Mesenchymal stem cell (in vitro differentiated cells and primary cell): ENCODE measurements around the gene GJB5.

Experiments
- DNase-seq: peaks from one replicate; pipeline ENCODE4 v3.0.0-alpha.2; 2013
- H2AFZ ChIP-seq: one replicate; pipeline ENCODE4 v1.6.1; 2013; ENCODE audit warnings: low read depth, mild to moderate bottlenecking, control low read depth, inconsistent platforms, low read length, moderate library complexity
- H2AK5ac ChIP-seq: 2 replicates; pipeline ENCODE4 v1.6.1; 2013; ENCODE audit warnings: low read length, moderate library complexity, mild to moderate bottlenecking, inconsistent platforms; ENCODE audit not compliant: severe bottlenecking
- H2BK120ac ChIP-seq: one replicate; pipeline ENCODE4 v1.6.1; 2013; ENCODE audit warnings: low read depth, mild to moderate bottlenecking, inconsistent platforms, low read length, moderate library complexity
- H2BK12ac ChIP-seq, 2 experiments: one replicate each; pipeline ENCODE4 v1.6.1; 2013; ENCODE audit warnings: inconsistent platforms in 2 of 2, low read length in 2 of 2, mild to moderate bottlenecking in 2 of 2, moderate library complexity in 2 of 2, control low read depth in 1 of 2
- H2BK15ac ChIP-seq: one replicate; pipeline ENCODE4 v1.6.1; 2013; ENCODE audit warnings: mild to moderate bottlenecking, low read depth, inconsistent platforms; ENCODE audit not compliant: poor library complexity, severe bottlenecking
- H2BK5ac ChIP-seq: 2 replicates; pipeline ENCODE4 v1.6.1; 2013; ENCODE audit warnings: low read depth, mild to moderate bottlenecking, low read length, control low read depth, inconsistent platforms; ENCODE audit not compliant: poor library complexity, severe bottlenecking
- H3K14ac ChIP-seq, 2 experiments: one replicate each; pipeline ENCODE4 v1.6.1; 2013; ENCODE audit warnings: inconsistent platforms in 2 of 2, low read length in 2 of 2, control low read depth in 1 of 2, mild to moderate bottlenecking in 1 of 2, moderate library complexity in 1 of 2
- H3K18ac ChIP-seq, 2 experiments: one replicate each; pipeline ENCODE4 v1.6.1; 2013; ENCODE audit warnings: inconsistent platforms in 2 of 2, low read length in 2 of 2, control low read depth in 1 of 2, low read depth in 1 of 2, mild to moderate bottlenecking in 1 of 2
- H3K23ac ChIP-seq, 2 experiments: one replicate each; pipeline ENCODE4 v1.6.1; 2013; ENCODE audit warnings: inconsistent platforms in 2 of 2, low read length in 2 of 2, mild to moderate bottlenecking in 2 of 2, moderate library complexity in 2 of 2, control low read depth in 1 of 2
- H3K27ac ChIP-seq: 2 replicates; pipeline ENCODE4 v1.5.1; 2013; ENCODE audit warnings: mild to moderate bottlenecking, moderate library complexity, low read length, control low read depth, inconsistent platforms; ENCODE audit not compliant: poor library complexity, severe bottlenecking
- H3K27me3 ChIP-seq, 2 experiments: 2 replicates each; pipeline versions ENCODE4 v1.6.1 to v1.7.0; 2013; ENCODE audit warnings: low read length in 2 of 2, mild to moderate bottlenecking in 2 of 2, moderate library complexity in 2 of 2, control low read depth in 1 of 2, inconsistent platforms in 1 of 2; ENCODE audit not compliant: control insufficient read depth in 1 of 2, insufficient read depth in 1 of 2
- H3K36me3 ChIP-seq, 2 experiments: 2 replicates each; pipeline versions ENCODE4 v1.6.1 to v1.7.0; 2013; ENCODE audit warnings: low read length in 2 of 2, control low read depth in 1 of 2, inconsistent platforms in 1 of 2, low read depth in 1 of 2, mild to moderate bottlenecking in 1 of 2; ENCODE audit not compliant: insufficient read depth in 2 of 2, control insufficient read depth in 1 of 2
- H3K4ac ChIP-seq, 2 experiments: one replicate each; pipeline ENCODE4 v1.6.1; 2013; ENCODE audit warnings: inconsistent platforms in 2 of 2, low read length in 2 of 2, mild to moderate bottlenecking in 2 of 2, moderate library complexity in 2 of 2, control low read depth in 1 of 2, low read depth in 1 of 2
- H3K4me1 ChIP-seq: 2 replicates; pipeline ENCODE4 v1.6.1; 2013; ENCODE audit warnings: low read depth, low read length, control low read depth; ENCODE audit not compliant: control insufficient read depth, insufficient read depth
- H3K4me2 ChIP-seq: 2 replicates; pipeline ENCODE4 v1.6.1; 2013; ENCODE audit warnings: low read length, mild to moderate bottlenecking, inconsistent platforms; ENCODE audit not compliant: poor library complexity, severe bottlenecking
- H3K4me3 ChIP-seq, 2 experiments: 2 replicates each; pipeline versions ENCODE4 v1.5.1 to v1.7.0; 2013; ENCODE audit warnings: low read length in 2 of 2, mild to moderate bottlenecking in 2 of 2, control low read depth in 1 of 2, low read depth in 1 of 2; ENCODE audit not compliant: insufficient read depth in 1 of 2
- H3K79me1 ChIP-seq: replicated peaks from 2 replicates; pipeline ENCODE4 v1.6.1; 2013; ENCODE audit warnings: mild to moderate bottlenecking, control low read depth, low read length, inconsistent platforms; ENCODE audit not compliant: poor library complexity, severe bottlenecking
- H3K9ac ChIP-seq: 2 replicates; pipeline ENCODE4 v1.7.0; 2013; ENCODE audit warnings: mild to moderate bottlenecking, low read length, moderate library complexity
- H3K9me3 ChIP-seq: 2 replicates; pipeline ENCODE4 v1.7.0; 2013; ENCODE audit warnings: mild to moderate bottlenecking, low read length; ENCODE audit not compliant: control insufficient read depth
- H4K8ac ChIP-seq: one replicate; pipeline ENCODE4 v1.6.1; 2013; ENCODE audit warnings: inconsistent platforms, mild to moderate bottlenecking, low read length, moderate library complexity
- H4K91ac ChIP-seq: one replicate; pipeline ENCODE4 v1.6.1; 2013; ENCODE audit warnings: mild to moderate bottlenecking, low read length, inconsistent platforms
- WGBS: methylation state at CpG from one replicate; pipeline ENCODE4 v1.1.7; 2013; ENCODE audit warnings: mixed read lengths; 5-methylcytosine and 5-hydroxymethylcytosine counted together

GJB5 gene

GRCh38 chr1:34794001-34794789 lies 39.3 kb downstream of the GJB5 start:
- Histone ChIP-seq H3K4me1 (no peaks in the 10 kb centered on the region), H2BK12ac (no peak overlapping the region), H2BK5ac (no peak overlapping the region), H3K27me3 (peaks cover 26 to 58% of the 10 kb centered on the region in 2 experiments), H2AK5ac (no peak overlapping the region), H3K4me2 (no peak overlapping the region), H3K14ac (no peak overlapping the region), H4K8ac (no peak overlapping the region), H3K18ac (no peak overlapping the region), H3K9me3 (peaks cover 5% of the 10 kb centered on the region), H3K79me1 (no peaks in the 10 kb centered on the region), H2BK15ac (no peak overlapping the region), H3K4ac (no peak overlapping the region), H3K36me3 (peaks cover 0 to 2% of the 10 kb centered on the region in 2 experiments), H3K27ac (no peak overlapping the region), H2AFZ (no peak overlapping the region), H4K91ac (no peak overlapping the region), H3K9ac (no peak overlapping the region), H3K4me3 (no peak overlapping the region), H3K23ac (no peak overlapping the region), H2BK120ac (no peak overlapping the region)
- 92% methylated on average over 40 of the region's 40 CpGs for WGBS
- DNase-seq: no peak

DNA sequence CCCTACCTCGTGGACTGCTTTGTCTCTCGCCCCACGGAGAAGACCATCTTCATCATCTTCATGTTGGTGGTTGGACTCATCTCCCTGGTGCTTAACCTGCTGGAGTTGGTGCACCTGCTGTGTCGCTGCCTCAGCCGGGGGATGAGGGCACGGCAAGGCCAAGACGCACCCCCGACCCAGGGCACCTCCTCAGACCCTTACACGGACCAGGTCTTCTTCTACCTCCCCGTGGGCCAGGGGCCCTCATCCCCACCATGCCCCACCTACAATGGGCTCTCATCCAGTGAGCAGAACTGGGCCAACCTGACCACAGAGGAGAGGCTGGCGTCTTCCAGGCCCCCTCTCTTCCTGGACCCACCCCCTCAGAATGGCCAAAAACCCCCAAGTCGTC lies 39.9 kb downstream of the GJB5 start:
- H2AFZ ChIP-seq: no peak overlapping the region
- DNase-seq: no peak
- WGBS: 86% methylated on average over 12 of the region's 12 CpGs
- H3K14ac ChIP-seq: no peak overlapping the region
- no peak overlapping the region for H3K4me3 ChIP-seq
- H3K9me3 ChIP-seq: peaks cover 5% of the 10 kb centered on the region
- H2AK5ac ChIP-seq: no peak overlapping the region
- H3K36me3 ChIP-seq: peaks cover 0 to 2% of the 10 kb centered on the region in 2 experiments
- no peak overlapping the region for H3K4me2 ChIP-seq
- peaks cover 26 to 58% of the 10 kb centered on the region in 2 experiments for H3K27me3 ChIP-seq
- no peaks in the 10 kb centered on the region for H3K79me1 ChIP-seq
- no peak overlapping the region for H2BK5ac ChIP-seq
- no peak overlapping the region for H2BK120ac ChIP-seq
- no peak overlapping the region for H3K23ac ChIP-seq
- H3K9ac ChIP-seq: no peak overlapping the region
- no peak overlapping the region for H2BK15ac ChIP-seq
- no peak overlapping the region for H2BK12ac ChIP-seq
- H3K4me1 ChIP-seq: no peaks in the 10 kb centered on the region
- no peak overlapping the region for H3K18ac ChIP-seq
- H3K4ac ChIP-seq: no peak overlapping the region
- no peak overlapping the region for H4K8ac ChIP-seq
- H4K91ac ChIP-seq: no peak overlapping the region
- H3K27ac ChIP-seq: no peak overlapping the region

DNA sequence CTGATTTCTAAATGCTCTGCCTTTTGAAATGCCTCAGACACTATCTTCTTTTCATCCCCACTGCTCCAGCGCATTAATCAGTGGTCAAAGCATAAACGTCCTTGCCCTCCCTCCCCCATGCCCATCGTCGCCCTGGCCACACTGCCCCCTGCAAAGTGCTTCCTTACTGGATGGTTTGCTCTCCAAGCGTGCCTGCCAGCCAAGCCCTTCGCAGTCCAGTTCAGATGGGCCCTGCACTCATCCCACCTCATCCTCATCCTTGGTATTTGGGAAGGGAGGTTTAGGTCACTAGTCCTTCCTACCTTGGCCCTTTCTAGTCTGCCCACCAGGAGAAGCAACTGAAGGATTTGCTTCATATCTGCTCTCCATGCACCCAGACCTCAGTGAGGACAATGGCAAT lies 41.1 kb downstream of the GJB5 start:
- Histone ChIP-seq H2AK5ac (no peak overlapping the region), H2BK15ac (no peak overlapping the region), H3K14ac (no peak overlapping the region), H3K79me1 (no peaks in the 10 kb centered on the region), H3K27me3 (peaks cover 23 to 52% of the 10 kb centered on the region in 2 experiments), H2BK12ac (no peak overlapping the region), H4K8ac (no peak overlapping the region), H3K27ac (no peak overlapping the region), H3K4me3 (no peak overlapping the region), H2AFZ (no peak overlapping the region), H2BK120ac (no peak overlapping the region), H3K36me3 (peaks cover 0 to 2% of the 10 kb centered on the region in 2 experiments), H3K9me3 (no peaks in the 10 kb centered on the region), H2BK5ac (no peak overlapping the region), H3K18ac (no peak overlapping the region), H3K4ac (no peak overlapping the region), H3K4me1 (no peaks in the 10 kb centered on the region), H3K23ac (no peak overlapping the region), H4K91ac (peak overlapping the region; percentile 30), H3K9ac (no peak overlapping the region), H3K4me2 (no peak overlapping the region)
- WGBS: 92% methylated on average over 6 of the region's 6 CpGs
- no peak for DNase-seq

GRCh38 chr1:34796990-34797389 lies 42.1 kb downstream of the GJB5 start:
- Histone ChIP-seq H3K4ac (no peak overlapping the region), H2AFZ (no peak overlapping the region), H4K91ac (no peak overlapping the region), H3K4me1 (no peaks in the 10 kb centered on the region), H4K8ac (no peak overlapping the region), H3K27ac (no peak overlapping the region), H3K18ac (no peak overlapping the region), H3K4me2 (no peak overlapping the region), H3K9me3 (no peaks in the 10 kb centered on the region), H3K36me3 (peaks cover 0 to 2% of the 10 kb centered on the region in 2 experiments), H3K4me3 (no peak overlapping the region), H2BK12ac (no peak overlapping the region), H3K14ac (no peak overlapping the region), H2AK5ac (no peak overlapping the region), H3K79me1 (no peaks in the 10 kb centered on the region), H2BK5ac (no peak overlapping the region), H2BK120ac (no peak overlapping the region), H2BK15ac (no peak overlapping the region), H3K27me3 (peaks cover 16 to 41% of the 10 kb centered on the region in 2 experiments), H3K9ac (no peak overlapping the region), H3K23ac (no peak overlapping the region)
- no peak for DNase-seq
- 72% methylated on average over 5 of the region's 6 CpGs for WGBS
